Liver (tissue), 9 donors: ENCODE data around the gene CYLC2. TPM values are rescaled to one million over a fixed set of nuclear protein-coding genes. Genes with fewer than 3 reads are reported as not detected.

Experiments
- DNase-seq: peaks from one replicate; pipeline ENCODE4 v3.0.0-alpha.2; 2017; ENCODE audit warnings: low spot score
- H3K27ac ChIP-seq, 2 donors: one replicate each; pipeline ENCODE4 v1.7.0; 2013; ENCODE audit warnings: inconsistent platforms in 2 of 2, low read length in 2 of 2, control low read depth in 1 of 2, low read depth in 1 of 2, mild to moderate bottlenecking in 1 of 2
- H3K27me3 ChIP-seq, 4 donors: one replicate each; pipeline versions ENCODE4 v1.6.1 to v1.7.0; 2013; ENCODE audit warnings: low read length in 3 of 4, inconsistent platforms in 1 of 4, mild to moderate bottlenecking in 1 of 4, moderate library complexity in 1 of 4; ENCODE audit not compliant: control insufficient read depth in 4 of 4, insufficient read depth in 4 of 4
- H3K36me3 ChIP-seq, 4 donors: one replicate each; pipeline versions ENCODE4 v1.6.1 to v1.7.0; 2013; ENCODE audit warnings: low read length in 3 of 4, mild to moderate bottlenecking in 3 of 4, low read depth in 1 of 4, moderate library complexity in 1 of 4; ENCODE audit not compliant: control insufficient read depth in 4 of 4, insufficient read depth in 3 of 4
- H3K4me1 ChIP-seq, 4 donors: one replicate each; pipeline versions ENCODE4 v1.6.1 to v1.7.0; 2013; ENCODE audit warnings: low read length in 3 of 4, mild to moderate bottlenecking in 3 of 4, moderate library complexity in 1 of 4; ENCODE audit not compliant: control insufficient read depth in 4 of 4, insufficient read depth in 4 of 4
- H3K4me3 ChIP-seq, 3 donors: one replicate each; pipeline versions ENCODE4 v1.6.1 to v1.7.0; 2013; ENCODE audit warnings: low read length in 3 of 3, control low read depth in 1 of 3, low read depth in 1 of 3, mild to moderate bottlenecking in 1 of 3
- H3K9ac ChIP-seq, 2 donors: one replicate each; pipeline ENCODE4 v1.7.0; 2013; ENCODE audit warnings: low read length in 2 of 2, mild to moderate bottlenecking in 2 of 2, moderate library complexity in 2 of 2, control low read depth in 1 of 2, low read depth in 1 of 2
- H3K9me3 ChIP-seq, 4 donors: one replicate each; pipeline versions ENCODE4 v1.6.1 to v1.7.0; 2013; ENCODE audit warnings: low read length in 3 of 4; ENCODE audit not compliant: control insufficient read depth in 4 of 4
- EGR1 ChIP-seq, 2 donors: IDR thresholded peaks; 2 replicates each; pipeline ENCODE4 v1.6.1; 2016 to 2018; ENCODE audit warnings: antibody characterized with exemption in 2 of 2, low read depth in 2 of 2
- FOXA1 ChIP-seq: IDR thresholded peaks from 2 replicates; pipeline ENCODE4 v1.6.1; 2016; ENCODE audit warnings: antibody characterized with exemption
- FOXA2 ChIP-seq: IDR thresholded peaks from 2 replicates; pipeline ENCODE4 v1.6.1; 2016; ENCODE audit warnings: antibody characterized with exemption
- GABPA ChIP-seq, 2 donors: IDR thresholded peaks in 1 of 2; conservative IDR thresholded peaks in 1 of 2; 2 replicates each; pipeline ENCODE4 v1.6.1; 2016; ENCODE audit warnings: antibody characterized with exemption in 2 of 2, mild to moderate bottlenecking in 1 of 2, moderate library complexity in 1 of 2
- HNF4A ChIP-seq, 2 donors: conservative IDR thresholded peaks; 2 replicates each; pipeline ENCODE4 v1.6.1; 2016; ENCODE audit warnings: antibody characterized with exemption in 2 of 2, mild to moderate bottlenecking in 2 of 2
- JUND ChIP-seq, 2 donors: IDR thresholded peaks; 2 replicates each; pipeline ENCODE4 v1.6.1; 2016; ENCODE audit warnings: antibody characterized with exemption in 2 of 2
- RXRA ChIP-seq, 2 donors: IDR thresholded peaks; 2 replicates each; pipeline ENCODE4 v1.6.1; 2017 to 2018; ENCODE audit warnings: antibody characterized with exemption in 2 of 2, mild to moderate bottlenecking in 1 of 2
- SP1 ChIP-seq: IDR thresholded peaks from 2 replicates; pipeline ENCODE4 v1.6.1; 2018; ENCODE audit warnings: antibody characterized with exemption, mild to moderate bottlenecking
- TAF1 ChIP-seq: conservative IDR thresholded peaks from 2 replicates; pipeline ENCODE4 v1.6.1; 2016; ENCODE audit warnings: antibody characterized with exemption, mild to moderate bottlenecking
- YY1 ChIP-seq: IDR thresholded peaks from 2 replicates; pipeline ENCODE4 v1.6.1; 2016; ENCODE audit warnings: antibody characterized with exemption, mild to moderate bottlenecking
- WGBS: extraction: QIAGEN DNeasy Blood & Tissue Kit; methylation state at CpG from one replicate; pipeline ENCODE4 v1.1.7; 2013; 5-methylcytosine and 5-hydroxymethylcytosine counted together
- polyA plus RNA-seq, 2 donors: library from polyadenylated mRNA; stranded (reverse) in 1 of 2; unstranded in 1 of 2; fragments of 200-250 nt in 1 of 2; fragments of >200 nt in 1 of 2; fragmentation: Nextera tagmentation in 1 of 2; extraction: Ambion mirVana in 1 of 2; gene quantifications; one replicate each; pipeline versions ENCODE4 v1.2.1 to v1.2.3, GENCODE V29; 2013 to 2015
- total RNA-seq, 2 donors: library from RNA; depleted of rRNA; stranded (reverse); fragments of >200 nt; gene quantifications; one replicate each; pipeline ENCODE4 v1.2.3, GENCODE V29; 2014
- TF ChIP-seq, protein P1 (sequence below): IDR thresholded peaks from 2 replicates; pipeline ENCODE4 v1.6.1; 2016; ENCODE audit warnings: antibody characterized with exemption
- TF ChIP-seq, protein P2 (sequence below): fragments of 150-350 bp; IDR thresholded peaks from 2 replicates; pipeline ENCODE4 v1.5.1; 2017; ENCODE audit warnings: improper control_type of control experiment, low read depth, low read length; ENCODE audit not compliant: missing input control
- TF ChIP-seq, protein P3 (sequence below): IDR thresholded peaks from 2 replicates; pipeline ENCODE4 v1.6.1; 2016; ENCODE audit warnings: antibody characterized with exemption, mild to moderate bottlenecking
- TF ChIP-seq, protein P4 (sequence below): IDR thresholded peaks from 2 replicates; pipeline ENCODE4 v1.6.1; 2016; ENCODE audit warnings: antibody characterized with exemption
- donor health status: healthy.
- donor health status: healthy.
- donor health status: healthy.
- donor health status: healthy.
- donor health status: healthy.

CYLC2 gene
- total and polyA plus RNA-seq, 4 donors, result not detected

DNA sequence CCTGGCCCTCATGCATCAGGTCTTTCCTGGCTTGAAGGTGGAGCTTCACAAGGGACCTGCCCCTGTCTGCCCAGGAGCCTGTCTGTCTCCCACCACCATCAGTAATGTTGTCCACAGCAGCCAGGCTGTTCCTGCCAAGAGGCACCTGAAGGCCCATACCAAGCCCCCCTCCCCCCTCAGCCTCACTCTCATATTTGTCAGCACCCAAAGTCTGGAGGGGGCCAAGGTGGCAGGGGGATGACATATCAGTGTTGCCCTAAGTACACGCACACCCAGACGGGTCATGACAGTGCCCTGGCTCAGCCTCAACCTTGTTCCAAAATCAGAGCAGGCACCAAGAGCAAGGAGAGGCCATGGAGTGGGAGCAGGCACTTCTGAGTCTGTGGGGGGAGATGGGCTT lies 27.2 kb upstream of the CYLC2 start:
- H3K9ac ChIP-seq, result no peak overlapping the region
- WGBS, result 87% methylated on average over 2 of the region's 2 CpGs
- TF ChIP-seq SP1, result no peak
- no peak for TF ChIP-seq GABPA (IDR thresholded peaks at IDR 0.05 in 1 of 2, conservative IDR thresholded peaks at IDR 0.05 in 1 of 2)
- no peak for TF ChIP-seq JUND (IDR thresholded peaks at IDR 0.05)
- no peak for TF ChIP-seq TAF1
- no peak for TF ChIP-seq EGR1 (IDR thresholded peaks at IDR 0.05; ENCODE audit: low read depth in 2 of 2)
- no peak for TF ChIP-seq FOXA2
- TF ChIP-seq, protein P1, sequence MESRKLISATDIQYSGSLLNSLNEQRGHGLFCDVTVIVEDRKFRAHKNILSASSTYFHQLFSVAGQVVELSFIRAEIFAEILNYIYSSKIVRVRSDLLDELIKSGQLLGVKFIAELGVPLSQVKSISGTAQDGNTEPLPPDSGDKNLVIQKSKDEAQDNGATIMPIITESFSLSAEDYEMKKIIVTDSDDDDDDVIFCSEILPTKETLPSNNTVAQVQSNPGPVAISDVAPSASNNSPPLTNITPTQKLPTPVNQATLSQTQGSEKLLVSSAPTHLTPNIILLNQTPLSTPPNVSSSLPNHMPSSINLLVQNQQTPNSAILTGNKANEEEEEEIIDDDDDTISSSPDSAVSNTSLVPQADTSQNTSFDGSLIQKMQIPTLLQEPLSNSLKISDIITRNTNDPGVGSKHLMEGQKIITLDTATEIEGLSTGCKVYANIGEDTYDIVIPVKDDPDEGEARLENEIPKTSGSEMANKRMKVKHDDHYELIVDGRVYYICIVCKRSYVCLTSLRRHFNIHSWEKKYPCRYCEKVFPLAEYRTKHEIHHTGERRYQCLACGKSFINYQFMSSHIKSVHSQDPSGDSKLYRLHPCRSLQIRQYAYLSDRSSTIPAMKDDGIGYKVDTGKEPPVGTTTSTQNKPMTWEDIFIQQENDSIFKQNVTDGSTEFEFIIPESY, result no peak
- TF ChIP-seq, protein P2, sequence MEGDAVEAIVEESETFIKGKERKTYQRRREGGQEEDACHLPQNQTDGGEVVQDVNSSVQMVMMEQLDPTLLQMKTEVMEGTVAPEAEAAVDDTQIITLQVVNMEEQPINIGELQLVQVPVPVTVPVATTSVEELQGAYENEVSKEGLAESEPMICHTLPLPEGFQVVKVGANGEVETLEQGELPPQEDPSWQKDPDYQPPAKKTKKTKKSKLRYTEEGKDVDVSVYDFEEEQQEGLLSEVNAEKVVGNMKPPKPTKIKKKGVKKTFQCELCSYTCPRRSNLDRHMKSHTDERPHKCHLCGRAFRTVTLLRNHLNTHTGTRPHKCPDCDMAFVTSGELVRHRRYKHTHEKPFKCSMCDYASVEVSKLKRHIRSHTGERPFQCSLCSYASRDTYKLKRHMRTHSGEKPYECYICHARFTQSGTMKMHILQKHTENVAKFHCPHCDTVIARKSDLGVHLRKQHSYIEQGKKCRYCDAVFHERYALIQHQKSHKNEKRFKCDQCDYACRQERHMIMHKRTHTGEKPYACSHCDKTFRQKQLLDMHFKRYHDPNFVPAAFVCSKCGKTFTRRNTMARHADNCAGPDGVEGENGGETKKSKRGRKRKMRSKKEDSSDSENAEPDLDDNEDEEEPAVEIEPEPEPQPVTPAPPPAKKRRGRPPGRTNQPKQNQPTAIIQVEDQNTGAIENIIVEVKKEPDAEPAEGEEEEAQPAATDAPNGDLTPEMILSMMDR, result no peak
- no peak for TF ChIP-seq FOXA1
- no peak for TF ChIP-seq YY1
- TF ChIP-seq HNF4A (conservative IDR thresholded peaks at IDR 0.05), result no peak
- TF ChIP-seq, protein P3, sequence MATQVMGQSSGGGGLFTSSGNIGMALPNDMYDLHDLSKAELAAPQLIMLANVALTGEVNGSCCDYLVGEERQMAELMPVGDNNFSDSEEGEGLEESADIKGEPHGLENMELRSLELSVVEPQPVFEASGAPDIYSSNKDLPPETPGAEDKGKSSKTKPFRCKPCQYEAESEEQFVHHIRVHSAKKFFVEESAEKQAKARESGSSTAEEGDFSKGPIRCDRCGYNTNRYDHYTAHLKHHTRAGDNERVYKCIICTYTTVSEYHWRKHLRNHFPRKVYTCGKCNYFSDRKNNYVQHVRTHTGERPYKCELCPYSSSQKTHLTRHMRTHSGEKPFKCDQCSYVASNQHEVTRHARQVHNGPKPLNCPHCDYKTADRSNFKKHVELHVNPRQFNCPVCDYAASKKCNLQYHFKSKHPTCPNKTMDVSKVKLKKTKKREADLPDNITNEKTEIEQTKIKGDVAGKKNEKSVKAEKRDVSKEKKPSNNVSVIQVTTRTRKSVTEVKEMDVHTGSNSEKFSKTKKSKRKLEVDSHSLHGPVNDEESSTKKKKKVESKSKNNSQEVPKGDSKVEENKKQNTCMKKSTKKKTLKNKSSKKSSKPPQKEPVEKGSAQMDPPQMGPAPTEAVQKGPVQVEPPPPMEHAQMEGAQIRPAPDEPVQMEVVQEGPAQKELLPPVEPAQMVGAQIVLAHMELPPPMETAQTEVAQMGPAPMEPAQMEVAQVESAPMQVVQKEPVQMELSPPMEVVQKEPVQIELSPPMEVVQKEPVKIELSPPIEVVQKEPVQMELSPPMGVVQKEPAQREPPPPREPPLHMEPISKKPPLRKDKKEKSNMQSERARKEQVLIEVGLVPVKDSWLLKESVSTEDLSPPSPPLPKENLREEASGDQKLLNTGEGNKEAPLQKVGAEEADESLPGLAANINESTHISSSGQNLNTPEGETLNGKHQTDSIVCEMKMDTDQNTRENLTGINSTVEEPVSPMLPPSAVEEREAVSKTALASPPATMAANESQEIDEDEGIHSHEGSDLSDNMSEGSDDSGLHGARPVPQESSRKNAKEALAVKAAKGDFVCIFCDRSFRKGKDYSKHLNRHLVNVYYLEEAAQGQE, result no peak
- TF ChIP-seq, protein P4, sequence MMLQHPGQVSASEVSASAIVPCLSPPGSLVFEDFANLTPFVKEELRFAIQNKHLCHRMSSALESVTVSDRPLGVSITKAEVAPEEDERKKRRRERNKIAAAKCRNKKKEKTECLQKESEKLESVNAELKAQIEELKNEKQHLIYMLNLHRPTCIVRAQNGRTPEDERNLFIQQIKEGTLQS, result no peak
- no peak overlapping the region for H3K4me3 ChIP-seq
- no peak overlapping the region for H3K27ac ChIP-seq
- no peak for DNase-seq
- peaks cover 0 to 8% (median 0%) of the 10 kb centered on the region in 4 donors for H3K9me3 ChIP-seq
- no peaks in the 10 kb centered on the region for H3K27me3 ChIP-seq
- H3K4me1 ChIP-seq, result no peaks in the 10 kb centered on the region
- no peaks in the 10 kb centered on the region for H3K36me3 ChIP-seq

DNA sequence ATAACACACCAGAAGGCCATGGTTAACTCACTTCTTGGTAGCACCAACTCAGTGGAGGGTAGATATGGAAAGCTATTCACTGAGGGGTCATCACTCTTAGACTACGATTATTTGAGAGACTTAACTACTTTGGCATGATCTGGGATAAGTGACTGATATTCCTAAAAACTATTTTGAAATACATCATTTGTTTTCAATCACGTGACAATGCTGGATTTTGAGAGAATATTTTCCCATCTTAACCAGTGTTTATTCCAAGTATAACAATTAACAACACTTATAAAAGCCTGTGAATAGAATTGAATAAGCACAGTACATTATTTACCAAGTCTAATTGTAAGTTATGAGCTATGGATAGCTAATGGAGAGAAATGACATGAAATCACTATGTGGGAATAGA lies 22.4 kb upstream of the CYLC2 start:
- no peak for DNase-seq
- Histone ChIP-seq H3K4me3 (no peak overlapping the region), H3K27ac (no peak overlapping the region), H3K9me3 (peaks cover 0 to 4% (median 0%) of the 10 kb centered on the region in 4 donors), H3K9ac (no peak overlapping the region), H3K27me3 (no peaks in the 10 kb centered on the region), H3K36me3 (no peaks in the 10 kb centered on the region), H3K4me1 (no peaks in the 10 kb centered on the region)
- TF ChIP-seq, protein P1, result no peak
- TF ChIP-seq JUND (IDR thresholded peaks at IDR 0.05) (no peak), SP1 (no peak), EGR1 (IDR thresholded peaks at IDR 0.05; ENCODE audit: low read depth in 2 of 2) (no peak), FOXA1 (no peak), RXRA (IDR thresholded peaks at IDR 0.05) (no peak), TAF1 (no peak), GABPA (IDR thresholded peaks at IDR 0.05 in 1 of 2, conservative IDR thresholded peaks at IDR 0.05 in 1 of 2) (no peak)
- TF ChIP-seq, protein P4, result no peak
- TF ChIP-seq, protein P3, result no peak
- TF ChIP-seq, protein P2, result no peak
- WGBS, result 76% methylated on average over 2 of the region's 2 CpGs
